Endothelial cell of umbilical vein (primary cell): Measurements from ENCODE around the gene SLC5A10. TPM values are rescaled to one million over a fixed set of nuclear protein-coding genes. Genes with fewer than 3 reads are reported as not detected.

ENCODE experiments used
- BruUV-seq: library from RNA; stranded (reverse); fragments of 400-500 nt; replicated peaks from 2 replicates; lab custom pipeline; 2021; lab: Mats Ljungman, UMichigan
- CTCF ChIA-PET: fragments of 300-600, 350-600 bp; sonication (Branson Sonifier 250); formaldehyde crosslinking; loops from one replicate; lab custom pipeline; 2021; ENCODE audit warnings: antibody characterized with exemption, inconsistent platforms; lab: Charles Lee
- POLR2A ChIA-PET: fragments of 300-600, 350-600 bp; sonication (Branson Sonifier 250); formaldehyde crosslinking; loops from one replicate; lab custom pipeline; 2021; ENCODE audit warnings: antibody characterized with exemption, inconsistent platforms; lab: Charles Lee
- DNase-seq: peaks from one replicate; pipeline ENCODE4 v3.0.0-alpha.2; 2011; ENCODE audit warnings: low read depth, low spot score
- FAIRE-seq: peaks from 2 replicates; lab custom pipeline; 2011; peaks lifted over from hg19 to GRCh38; lab: Jason Lieb, UNC
- H2AFZ ChIP-seq: 2 replicates; pipeline ENCODE4 v1.6.0; 2012; ENCODE audit warnings: low read depth, low read length, control low read depth, inconsistent platforms
- H3K27ac ChIP-seq: 2 replicates; pipeline ENCODE4 v1.5.1; 2011; ENCODE audit warnings: low read depth, mild to moderate bottlenecking, control low read depth, low read length, moderate library complexity; ENCODE audit not compliant: insufficient read depth
- H3K27me3 ChIP-seq, 2 experiments: 2 replicates each; pipeline versions ENCODE4 v1.6.0 to v1.6.1; 2011; ENCODE audit warnings: low read length in 2 of 2, mixed read lengths in 1 of 2; ENCODE audit not compliant: control insufficient read depth in 2 of 2, insufficient read depth in 2 of 2
- H3K36me3 ChIP-seq, 2 experiments: 2 replicates in 1 of 2; 3 replicates in 1 of 2; pipeline ENCODE4 v1.5.1; 2011; ENCODE audit warnings: low read length in 2 of 2, mild to moderate bottlenecking in 1 of 2, moderate library complexity in 1 of 2; ENCODE audit not compliant: control insufficient read depth in 2 of 2, insufficient read depth in 2 of 2; ENCODE audit errors: extremely low read depth in 1 of 2
- H3K4me1 ChIP-seq: 3 replicates; pipeline ENCODE4 v1.5.1; 2011; ENCODE audit warnings: mild to moderate bottlenecking, low read length; ENCODE audit not compliant: control insufficient read depth, insufficient read depth; ENCODE audit errors: extremely low read depth
- H3K4me2 ChIP-seq: 2 replicates; pipeline ENCODE4 v1.6.1; 2011; ENCODE audit warnings: low read length, control low read depth, mixed read lengths; ENCODE audit not compliant: insufficient read depth
- H3K4me3 ChIP-seq, 3 experiments: fragments of 200-600 bp in 1 of 3; sonication (generic), shearing (Covaris generic) in 1 of 3; replicated peaks in 1 of 3; 2 replicates each; pipeline ENCODE4 v1.5.1; 2011 to 2016; ENCODE audit warnings: control low read depth in 3 of 3, low read length in 3 of 3, mild to moderate bottlenecking in 2 of 3, inconsistent platforms in 1 of 3, low read depth in 1 of 3, moderate library complexity in 1 of 3; ENCODE audit not compliant: insufficient read depth in 1 of 3
- H3K79me2 ChIP-seq: 2 replicates; pipeline ENCODE4 v1.6.0; 2012; ENCODE audit warnings: low read length, inconsistent platforms; ENCODE audit not compliant: control insufficient read depth, insufficient read depth
- H3K9ac ChIP-seq: replicated peaks from 2 replicates; pipeline ENCODE3; 2011; ENCODE audit warnings: low read length, control low read depth; ENCODE audit not compliant: insufficient read depth; ENCODE audit errors: extremely low read depth
- H3K9me1 ChIP-seq: replicated peaks from 3 replicates; pipeline ENCODE4 v1.6.0; 2011; ENCODE audit warnings: mild to moderate bottlenecking, low read length; ENCODE audit not compliant: control insufficient read depth, insufficient read depth; ENCODE audit errors: extremely low read depth
- H3K9me3 ChIP-seq: replicated peaks from 2 replicates; pipeline ENCODE4 v1.5.1; 2012; ENCODE audit warnings: low read length, inconsistent platforms; ENCODE audit not compliant: control insufficient read depth, insufficient read depth
- H4K20me1 ChIP-seq: replicated peaks from 2 replicates; pipeline ENCODE3; 2011; ENCODE audit warnings: mild to moderate bottlenecking, low read length; ENCODE audit not compliant: control insufficient read depth, insufficient read depth; ENCODE audit errors: extremely low read depth
- EZH2 ChIP-seq: IDR thresholded peaks from 2 replicates; pipeline ENCODE4 v1.6.1; 2012; ENCODE audit warnings: borderline replicate concordance, low read depth, mild to moderate bottlenecking, moderate library complexity, low read length, inconsistent platforms; ENCODE audit not compliant: severe bottlenecking
- FOS ChIP-seq: IDR thresholded peaks from 2 replicates; pipeline ENCODE4 v1.6.1; 2011; ENCODE audit warnings: mild to moderate bottlenecking, low read length, moderate library complexity, borderline replicate concordance; ENCODE audit not compliant: insufficient read depth
- GATA2 ChIP-seq: IDR thresholded peaks from 2 replicates; pipeline ENCODE4 v1.7.0; 2011; ENCODE audit warnings: low read depth, mild to moderate bottlenecking, moderate library complexity, mixed read lengths, low read length; ENCODE audit not compliant: insufficient read length, insufficient read depth
- JUN ChIP-seq: IDR thresholded peaks from 2 replicates; pipeline ENCODE4 v1.6.1; 2011; ENCODE audit warnings: borderline replicate concordance, low read depth; ENCODE audit not compliant: insufficient read length, insufficient read depth
- MYC ChIP-seq: IDR thresholded peaks from one replicate; pipeline ENCODE4 v1.6.1; 2011; ENCODE audit warnings: mild to moderate bottlenecking, low read depth, low read length
- POLR2A ChIP-seq: IDR thresholded peaks from 2 replicates; pipeline ENCODE4 v1.6.1; 2012; ENCODE audit warnings: low read depth, mild to moderate bottlenecking, control low read depth, low read length
- POLR2AphosphoS5 ChIP-seq: IDR thresholded peaks from 2 replicates; pipeline ENCODE4 v1.6.1; 2012; ENCODE audit warnings: low read depth, mild to moderate bottlenecking, control low read depth, low read length, moderate library complexity; ENCODE audit not compliant: insufficient read depth
- dilution Hi-C: fragments of 300-500 bp; cut with MboI; formaldehyde crosslinking; loops from one replicate; pipeline ENCODE4 v1.15.0; 2019; ENCODE audit warnings: low sequenced_read_pairs; ENCODE audit not compliant: extremely low pct_ligation_motif_present
- intact Hi-C: fragments of 100-400 bp; cut with micrococcal nuclease; formaldehyde crosslinking; loops from one replicate; pipeline ENCODE4 v1.10.0; 2022
- polyA plus RNA-seq, 4 experiments: library from polyadenylated mRNA; depleted of rRNA in 3 of 4; stranded (reverse) in 3 of 4; unstranded in 1 of 4; fragments of >200 nt; gene quantifications; 2 replicates each; pipeline versions ENCODE4 v1.2.1 to v1.2.3, GENCODE V29; 2011 to 2012; ENCODE audit warnings: missing spikeins in 1 of 4
- total RNA-seq: library from RNA; stranded (reverse); gene quantifications from 2 replicates; pipeline ENCODE4 v1.2.3, GENCODE V29; 2021
- TF ChIP-seq, protein P1 (sequence below): IDR thresholded peaks from 2 replicates; pipeline ENCODE4 v1.6.1; 2011; ENCODE audit not compliant: insufficient read depth, insufficient read length
- TF ChIP-seq, protein P2 (sequence below), 2 donors: IDR thresholded peaks; 1 replicate in 1 of 2; 2 replicates in 1 of 2; pipeline ENCODE4 v1.5.1; 2011; ENCODE audit warnings: low read length in 2 of 2, mild to moderate bottlenecking in 2 of 2, moderate library complexity in 2 of 2, control low read depth in 1 of 2, inconsistent platforms in 1 of 2, low read depth in 1 of 2; ENCODE audit not compliant: insufficient read depth in 1 of 2; ENCODE audit errors: extremely low read depth in 1 of 2

Gene SLC5A10
- total and polyA plus RNA-seq, 2 donors (not counting 3 experiments of a cell fraction or from before 2014, with no cell fraction given) = not detected

DNA sequence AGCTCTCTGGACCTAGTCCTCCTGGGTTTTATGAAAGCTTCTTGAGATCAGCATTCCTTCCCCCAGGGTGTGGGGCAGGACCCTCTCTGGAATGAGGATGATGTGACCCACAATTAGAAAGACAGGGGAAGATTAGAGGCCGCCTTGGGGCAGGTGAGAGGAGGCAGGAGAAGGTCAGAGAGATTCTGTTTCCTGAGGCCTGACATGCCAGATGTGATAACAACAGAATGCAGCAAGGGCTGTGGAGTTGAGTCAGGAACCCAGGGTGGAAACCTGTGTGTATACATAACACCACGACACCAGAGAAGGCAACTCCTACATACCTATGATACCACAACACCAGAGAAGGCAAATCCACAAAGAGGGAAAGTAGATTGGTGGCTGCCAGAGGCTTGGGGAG, 5.4 kb upstream of the SLC5A10 start:
- Histone ChIP-seq H3K9me3 (no peaks in the 10 kb centered on the region), H3K79me2 (no peaks in the 10 kb centered on the region), H3K36me3 (no peaks in the 10 kb centered on the region), H3K27me3 (peaks cover 19 to 29% of the 10 kb centered on the region in 2 experiments), H3K4me2 (no peak overlapping the region), H4K20me1 (no peaks in the 10 kb centered on the region), H3K9ac (no peak overlapping the region), H3K9me1 (no peaks in the 10 kb centered on the region), H3K4me1 (no peaks in the 10 kb centered on the region), H3K27ac (no peak overlapping the region), H3K4me3 (no peak overlapping the region), H2AFZ (no peak overlapping the region)
- TF ChIP-seq MYC = no peak
- no peak for DNase-seq
- BruUV-seq = no TSS peak
- ChIA-PET CTCF (interaction anchor here (1.4 kb wide), 1 partner anchor 10 kb away, joined by 5 read pairs; no protein-coding TSS in a partner anchor), POLR2A (no interaction called here)
- intact Hi-C loops = no loop called here
- FAIRE-seq = no peak
- dilution Hi-C loops = no loop called here

DNA sequence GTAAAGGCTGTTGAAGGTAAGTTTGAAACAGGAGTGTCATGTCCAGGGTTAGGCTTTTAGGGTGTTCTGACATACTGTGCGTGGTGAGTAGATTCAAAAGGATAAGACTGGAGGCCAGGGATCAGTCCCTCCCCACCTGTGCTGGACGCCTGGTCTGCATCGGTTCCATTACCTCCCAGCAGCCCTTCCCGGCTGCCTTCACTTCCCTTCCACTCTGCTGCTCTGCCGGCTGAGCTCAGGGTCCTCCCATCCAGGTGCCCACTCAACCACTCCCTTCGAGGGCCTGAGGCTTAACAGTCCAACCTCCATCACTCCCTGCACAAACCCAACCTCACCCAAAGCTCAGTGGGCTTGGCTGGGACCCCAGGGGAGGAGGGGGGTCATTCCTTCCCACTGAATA, 4.1 kb upstream of the SLC5A10 start:
- no peaks in the 10 kb centered on the region for H3K79me2 ChIP-seq
- H3K4me2 ChIP-seq = no peak overlapping the region
- POLR2A ChIA-PET = no interaction called here
- CTCF ChIA-PET = interaction anchor here (1.0 kb wide), 1 partner anchor 13 kb away, joined by 4 read pairs; no protein-coding TSS in a partner anchor
- H3K27me3 ChIP-seq = peaks cover 19 to 29% of the 10 kb centered on the region in 2 experiments
- H4K20me1 ChIP-seq = no peaks in the 10 kb centered on the region
- no TSS peak for BruUV-seq
- DNase-seq = no peak
- H3K9me3 ChIP-seq = no peaks in the 10 kb centered on the region
- no peak overlapping the region for H3K4me3 ChIP-seq
- H3K9me1 ChIP-seq = no peaks in the 10 kb centered on the region
- no peaks in the 10 kb centered on the region for H3K36me3 ChIP-seq
- no peak overlapping the region for H3K9ac ChIP-seq
- H3K27ac ChIP-seq = no peak overlapping the region
- FAIRE-seq = no peak
- no peak overlapping the region for H2AFZ ChIP-seq
- intact Hi-C loops (no loop called here), dilution Hi-C loops (no loop called here)
- TF ChIP-seq, protein P1, sequence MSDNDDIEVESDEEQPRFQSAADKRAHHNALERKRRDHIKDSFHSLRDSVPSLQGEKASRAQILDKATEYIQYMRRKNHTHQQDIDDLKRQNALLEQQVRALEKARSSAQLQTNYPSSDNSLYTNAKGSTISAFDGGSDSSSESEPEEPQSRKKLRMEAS = no peak
- no peak for TF ChIP-seq POLR2A
- TF ChIP-seq FOS = no peak
- no peak for TF ChIP-seq POLR2AphosphoS5
- TF ChIP-seq MYC = no peak
- TF ChIP-seq, protein P2, sequence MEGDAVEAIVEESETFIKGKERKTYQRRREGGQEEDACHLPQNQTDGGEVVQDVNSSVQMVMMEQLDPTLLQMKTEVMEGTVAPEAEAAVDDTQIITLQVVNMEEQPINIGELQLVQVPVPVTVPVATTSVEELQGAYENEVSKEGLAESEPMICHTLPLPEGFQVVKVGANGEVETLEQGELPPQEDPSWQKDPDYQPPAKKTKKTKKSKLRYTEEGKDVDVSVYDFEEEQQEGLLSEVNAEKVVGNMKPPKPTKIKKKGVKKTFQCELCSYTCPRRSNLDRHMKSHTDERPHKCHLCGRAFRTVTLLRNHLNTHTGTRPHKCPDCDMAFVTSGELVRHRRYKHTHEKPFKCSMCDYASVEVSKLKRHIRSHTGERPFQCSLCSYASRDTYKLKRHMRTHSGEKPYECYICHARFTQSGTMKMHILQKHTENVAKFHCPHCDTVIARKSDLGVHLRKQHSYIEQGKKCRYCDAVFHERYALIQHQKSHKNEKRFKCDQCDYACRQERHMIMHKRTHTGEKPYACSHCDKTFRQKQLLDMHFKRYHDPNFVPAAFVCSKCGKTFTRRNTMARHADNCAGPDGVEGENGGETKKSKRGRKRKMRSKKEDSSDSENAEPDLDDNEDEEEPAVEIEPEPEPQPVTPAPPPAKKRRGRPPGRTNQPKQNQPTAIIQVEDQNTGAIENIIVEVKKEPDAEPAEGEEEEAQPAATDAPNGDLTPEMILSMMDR (IDR thresholded peaks at IDR 0.05; ENCODE audit: extremely low read depth in 1 of 2, insufficient read depth in 1 of 2, low read depth in 1 of 2, low read length in 2 of 2) = no peak
- no peak for TF ChIP-seq GATA2
- no peak for TF ChIP-seq EZH2
- no peak for TF ChIP-seq JUN
- no peaks in the 10 kb centered on the region for H3K4me1 ChIP-seq
